HG02943 (cell line): Measurements from ENCODE around the gene POLK.

Source experiments
- ATAC-seq: cut with Tn5 transposase; IDR thresholded peaks from one replicate; pipeline ENCODE4 v1.9.1; 2021; ENCODE audit warnings: mild to moderate bottlenecking, low read depth, moderate library complexity; ENCODE audit not compliant: unreplicated experiment

POLK gene

GRCh38 chr5:75639535-75640311, 128.0 kb downstream of the POLK start:
- no peak for ATAC-seq

GRCh38 chr5:75640395-75640794, 128.7 kb downstream of the POLK start:
- ATAC-seq = no peak

- ATAC-seq = no peak
These were observed 129.1 kb downstream of the POLK start for GRCh38 chr5:75640826-75641225.

- ATAC-seq = no peak
These were observed 137.0 kb downstream of the POLK start for GRCh38 chr5:75648712-75649111.
